ENCODE measurements around the gene ZNF783. TPM values are rescaled to one million over a fixed set of nuclear protein-coding genes. Genes with fewer than 3 reads are reported as not detected.

ZNF783 gene
- total RNA-seq, 1 experiment from 2014 or later, result 9.9 TPM

DNA sequence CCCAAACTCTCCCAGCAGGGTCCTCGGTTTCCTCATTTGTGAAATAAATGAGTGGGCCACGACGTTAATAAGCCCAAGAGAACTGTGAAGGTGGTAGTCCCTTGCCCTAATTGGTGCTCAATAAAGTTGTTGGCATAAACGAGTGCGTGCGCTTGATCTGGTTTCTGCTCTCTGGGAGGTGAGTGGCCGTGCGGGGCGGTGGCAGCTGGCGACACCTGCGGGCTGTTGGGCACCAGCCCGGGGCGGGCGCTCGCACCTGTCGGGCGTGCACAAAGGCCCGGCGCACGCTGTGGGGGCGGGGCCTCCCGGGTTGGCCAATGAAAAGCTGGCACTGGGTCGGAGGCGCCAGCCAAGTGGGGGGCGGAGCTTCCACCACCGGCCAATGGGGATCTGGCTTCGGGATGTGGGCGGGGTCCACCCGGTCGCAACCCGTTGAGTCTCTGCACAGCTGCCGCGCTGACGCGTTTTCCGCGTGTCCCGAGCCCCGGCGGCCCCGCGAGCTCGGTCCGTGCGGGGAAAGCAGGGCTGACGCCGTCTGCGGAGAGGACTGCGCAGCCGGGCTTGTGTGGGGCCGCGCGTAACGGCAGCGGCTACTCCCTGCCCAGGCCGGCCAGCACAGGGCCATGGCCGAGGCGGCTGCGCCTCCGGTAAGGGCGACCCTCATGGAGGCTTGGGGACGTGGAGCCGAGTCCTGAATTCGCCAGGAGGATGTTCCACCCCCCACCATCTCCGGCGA lies 23.0 kb downstream of the ZNF783 start (continued):
- TF ChIP-seq, protein P1, sequence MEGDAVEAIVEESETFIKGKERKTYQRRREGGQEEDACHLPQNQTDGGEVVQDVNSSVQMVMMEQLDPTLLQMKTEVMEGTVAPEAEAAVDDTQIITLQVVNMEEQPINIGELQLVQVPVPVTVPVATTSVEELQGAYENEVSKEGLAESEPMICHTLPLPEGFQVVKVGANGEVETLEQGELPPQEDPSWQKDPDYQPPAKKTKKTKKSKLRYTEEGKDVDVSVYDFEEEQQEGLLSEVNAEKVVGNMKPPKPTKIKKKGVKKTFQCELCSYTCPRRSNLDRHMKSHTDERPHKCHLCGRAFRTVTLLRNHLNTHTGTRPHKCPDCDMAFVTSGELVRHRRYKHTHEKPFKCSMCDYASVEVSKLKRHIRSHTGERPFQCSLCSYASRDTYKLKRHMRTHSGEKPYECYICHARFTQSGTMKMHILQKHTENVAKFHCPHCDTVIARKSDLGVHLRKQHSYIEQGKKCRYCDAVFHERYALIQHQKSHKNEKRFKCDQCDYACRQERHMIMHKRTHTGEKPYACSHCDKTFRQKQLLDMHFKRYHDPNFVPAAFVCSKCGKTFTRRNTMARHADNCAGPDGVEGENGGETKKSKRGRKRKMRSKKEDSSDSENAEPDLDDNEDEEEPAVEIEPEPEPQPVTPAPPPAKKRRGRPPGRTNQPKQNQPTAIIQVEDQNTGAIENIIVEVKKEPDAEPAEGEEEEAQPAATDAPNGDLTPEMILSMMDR (IDR thresholded peaks at IDR 0.05), result no peak
- TF ChIP-seq, protein P2, sequence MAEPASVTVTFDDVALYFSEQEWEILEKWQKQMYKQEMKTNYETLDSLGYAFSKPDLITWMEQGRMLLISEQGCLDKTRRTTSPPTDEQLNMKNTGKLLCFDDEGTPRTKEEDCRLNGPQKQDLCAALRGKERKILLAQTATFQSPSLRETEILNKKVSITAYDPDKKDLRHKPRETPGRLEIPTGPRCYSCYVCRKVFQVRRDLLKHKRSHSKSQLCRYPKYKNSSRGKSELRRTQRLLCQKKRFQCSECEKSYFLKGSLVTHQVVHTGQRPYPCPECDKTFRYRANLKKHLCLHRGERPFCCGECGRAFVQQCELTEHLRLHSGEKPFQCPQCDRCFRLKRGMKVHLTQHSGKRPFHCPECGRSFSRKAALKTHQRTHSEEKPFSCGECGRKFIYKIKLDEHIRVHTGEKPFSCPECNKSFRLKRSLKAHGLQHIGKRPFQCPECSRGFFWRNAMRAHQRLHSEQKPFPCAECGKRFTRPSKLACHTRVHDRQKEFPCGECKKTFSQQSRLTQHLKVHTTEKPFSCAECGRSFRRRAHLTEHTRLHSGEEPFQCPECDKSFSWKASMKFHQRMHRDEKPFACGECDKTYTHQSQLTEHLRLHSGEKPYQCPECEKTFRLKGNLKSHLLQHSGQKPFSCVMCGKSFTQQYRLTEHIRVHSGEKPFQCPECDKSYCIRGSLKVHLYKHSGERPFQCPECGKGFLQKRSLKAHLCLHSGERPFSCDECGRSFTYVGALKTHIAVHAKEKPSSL (CRISPR knock-in tag; conservative IDR thresholded peaks at IDR 0.05), result no peak
- TF ChIP-seq, protein P3, sequence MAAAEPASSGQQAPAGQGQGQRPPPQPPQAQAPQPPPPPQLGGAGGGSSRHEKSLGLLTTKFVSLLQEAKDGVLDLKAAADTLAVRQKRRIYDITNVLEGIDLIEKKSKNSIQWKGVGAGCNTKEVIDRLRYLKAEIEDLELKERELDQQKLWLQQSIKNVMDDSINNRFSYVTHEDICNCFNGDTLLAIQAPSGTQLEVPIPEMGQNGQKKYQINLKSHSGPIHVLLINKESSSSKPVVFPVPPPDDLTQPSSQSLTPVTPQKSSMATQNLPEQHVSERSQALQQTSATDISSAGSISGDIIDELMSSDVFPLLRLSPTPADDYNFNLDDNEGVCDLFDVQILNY (CRISPR knock-in tag; IDR thresholded peaks at IDR 0.05), result peak; percentile 65; the same call in 1 of the 2 replicates
- TF ChIP-seq ZNF138 (CRISPR knock-in tag; conservative IDR thresholded peaks at IDR 0.05), result no peak
- TF ChIP-seq, protein P4, sequence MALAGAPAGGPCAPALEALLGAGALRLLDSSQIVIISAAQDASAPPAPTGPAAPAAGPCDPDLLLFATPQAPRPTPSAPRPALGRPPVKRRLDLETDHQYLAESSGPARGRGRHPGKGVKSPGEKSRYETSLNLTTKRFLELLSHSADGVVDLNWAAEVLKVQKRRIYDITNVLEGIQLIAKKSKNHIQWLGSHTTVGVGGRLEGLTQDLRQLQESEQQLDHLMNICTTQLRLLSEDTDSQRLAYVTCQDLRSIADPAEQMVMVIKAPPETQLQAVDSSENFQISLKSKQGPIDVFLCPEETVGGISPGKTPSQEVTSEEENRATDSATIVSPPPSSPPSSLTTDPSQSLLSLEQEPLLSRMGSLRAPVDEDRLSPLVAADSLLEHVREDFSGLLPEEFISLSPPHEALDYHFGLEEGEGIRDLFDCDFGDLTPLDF (CRISPR knock-in tag; IDR thresholded peaks at IDR 0.05), result peak; percentile 87; the same call in 1 of the 2 replicates
- peak; percentile 49 for TF ChIP-seq NFYB (CRISPR knock-in tag; conservative IDR thresholded peaks at IDR 0.05; ENCODE audit: low read depth)
- TF ChIP-seq, protein P5, sequence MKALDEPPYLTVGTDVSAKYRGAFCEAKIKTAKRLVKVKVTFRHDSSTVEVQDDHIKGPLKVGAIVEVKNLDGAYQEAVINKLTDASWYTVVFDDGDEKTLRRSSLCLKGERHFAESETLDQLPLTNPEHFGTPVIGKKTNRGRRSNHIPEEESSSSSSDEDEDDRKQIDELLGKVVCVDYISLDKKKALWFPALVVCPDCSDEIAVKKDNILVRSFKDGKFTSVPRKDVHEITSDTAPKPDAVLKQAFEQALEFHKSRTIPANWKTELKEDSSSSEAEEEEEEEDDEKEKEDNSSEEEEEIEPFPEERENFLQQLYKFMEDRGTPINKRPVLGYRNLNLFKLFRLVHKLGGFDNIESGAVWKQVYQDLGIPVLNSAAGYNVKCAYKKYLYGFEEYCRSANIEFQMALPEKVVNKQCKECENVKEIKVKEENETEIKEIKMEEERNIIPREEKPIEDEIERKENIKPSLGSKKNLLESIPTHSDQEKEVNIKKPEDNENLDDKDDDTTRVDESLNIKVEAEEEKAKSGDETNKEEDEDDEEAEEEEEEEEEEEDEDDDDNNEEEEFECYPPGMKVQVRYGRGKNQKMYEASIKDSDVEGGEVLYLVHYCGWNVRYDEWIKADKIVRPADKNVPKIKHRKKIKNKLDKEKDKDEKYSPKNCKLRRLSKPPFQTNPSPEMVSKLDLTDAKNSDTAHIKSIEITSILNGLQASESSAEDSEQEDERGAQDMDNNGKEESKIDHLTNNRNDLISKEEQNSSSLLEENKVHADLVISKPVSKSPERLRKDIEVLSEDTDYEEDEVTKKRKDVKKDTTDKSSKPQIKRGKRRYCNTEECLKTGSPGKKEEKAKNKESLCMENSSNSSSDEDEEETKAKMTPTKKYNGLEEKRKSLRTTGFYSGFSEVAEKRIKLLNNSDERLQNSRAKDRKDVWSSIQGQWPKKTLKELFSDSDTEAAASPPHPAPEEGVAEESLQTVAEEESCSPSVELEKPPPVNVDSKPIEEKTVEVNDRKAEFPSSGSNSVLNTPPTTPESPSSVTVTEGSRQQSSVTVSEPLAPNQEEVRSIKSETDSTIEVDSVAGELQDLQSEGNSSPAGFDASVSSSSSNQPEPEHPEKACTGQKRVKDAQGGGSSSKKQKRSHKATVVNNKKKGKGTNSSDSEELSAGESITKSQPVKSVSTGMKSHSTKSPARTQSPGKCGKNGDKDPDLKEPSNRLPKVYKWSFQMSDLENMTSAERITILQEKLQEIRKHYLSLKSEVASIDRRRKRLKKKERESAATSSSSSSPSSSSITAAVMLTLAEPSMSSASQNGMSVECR (CRISPR knock-in tag; IDR thresholded peaks at IDR 0.05; ENCODE audit: borderline replicate concordance), result peak; percentile 90; the same call in 1 of the 2 replicates
- TF ChIP-seq, protein P6, sequence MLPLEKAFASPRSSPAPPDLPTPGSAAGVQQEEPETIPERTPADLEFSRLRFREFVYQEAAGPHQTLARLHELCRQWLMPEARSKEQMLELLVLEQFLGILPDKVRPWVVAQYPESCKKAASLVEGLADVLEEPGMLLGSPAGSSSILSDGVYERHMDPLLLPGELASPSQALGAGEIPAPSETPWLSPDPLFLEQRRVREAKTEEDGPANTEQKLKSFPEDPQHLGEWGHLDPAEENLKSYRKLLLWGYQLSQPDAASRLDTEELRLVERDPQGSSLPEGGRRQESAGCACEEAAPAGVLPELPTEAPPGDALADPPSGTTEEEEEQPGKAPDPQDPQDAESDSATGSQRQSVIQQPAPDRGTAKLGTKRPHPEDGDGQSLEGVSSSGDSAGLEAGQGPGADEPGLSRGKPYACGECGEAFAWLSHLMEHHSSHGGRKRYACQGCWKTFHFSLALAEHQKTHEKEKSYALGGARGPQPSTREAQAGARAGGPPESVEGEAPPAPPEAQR (CRISPR knock-in tag; IDR thresholded peaks at IDR 0.05), result no peak

DNA sequence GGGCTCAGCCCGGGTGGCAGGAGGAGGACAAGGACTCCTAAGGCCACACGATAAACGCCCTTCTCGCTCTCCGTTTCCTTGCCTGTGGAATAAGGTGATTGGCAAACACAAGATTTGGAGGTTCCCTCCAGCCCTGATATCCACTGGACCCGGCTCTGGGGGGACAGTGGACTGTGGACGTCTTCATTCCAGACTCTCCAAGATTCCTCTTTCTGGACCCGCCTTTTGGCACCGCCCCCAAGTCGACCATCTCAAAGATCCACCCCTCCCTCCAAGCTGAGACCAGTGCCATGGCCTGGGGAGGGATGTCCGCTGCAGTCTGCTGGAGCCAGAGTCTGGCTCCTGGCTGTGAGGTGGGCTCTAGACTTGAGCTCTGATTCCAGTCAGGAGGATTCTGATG lies 23.6 kb downstream of the ZNF783 start:
- H3K36me3 Mint-ChIP-seq, result peaks cover 5% of the 10 kb centered on the region; the same call in 1 of the 2 replicates
- H3K4me3 Mint-ChIP-seq, result peak overlapping the region; percentile 98
- ChIA-PET POLR2A (interaction anchor here (1.0 to 2.0 kb wide), 7 partner anchors 10 to 113 kb away, joined by 3 to 7 read pairs (median 3); partner anchors contain the start of gene ZNF783), CTCF (interaction anchor here (0.6 to 3.5 kb wide), 26 partner anchors 7 to 418 kb away, joined by 3 to 44 read pairs (median 4); partner anchors contain the start of genes ZNF212, ZNF282, ZNF398 and ZNF777)
- H3K27me3 Mint-ChIP-seq (ENCODE audit: low read depth), result peaks cover 27% of the 10 kb centered on the region
- H3K4me1 Mint-ChIP-seq, result peaks cover 17% of the 10 kb centered on the region
- H3K9me3 Mint-ChIP-seq, result no peaks in the 10 kb centered on the region
- ATAC-seq (peak; percentile 35), DNase-seq (ENCODE audit: low spot score) (peak; percentile 39)
- peak overlapping the region; percentile 94 for H3K27ac Mint-ChIP-seq
- TF ChIP-seq JAZF1 (CRISPR knock-in tag; IDR thresholded peaks at IDR 0.05) (no peak), ZNF138 (CRISPR knock-in tag; conservative IDR thresholded peaks at IDR 0.05) (0 out of 2 replicates have a peak, but pooled peaks have one; percentile 18), IRF2 (CRISPR knock-in tag; IDR thresholded peaks at IDR 0.05; ENCODE audit: borderline replicate concordance, low read depth) (no peak), EMX1 (CRISPR knock-in tag; IDR thresholded peaks at IDR 0.05) (no peak)
- TF ChIP-seq, protein P7, sequence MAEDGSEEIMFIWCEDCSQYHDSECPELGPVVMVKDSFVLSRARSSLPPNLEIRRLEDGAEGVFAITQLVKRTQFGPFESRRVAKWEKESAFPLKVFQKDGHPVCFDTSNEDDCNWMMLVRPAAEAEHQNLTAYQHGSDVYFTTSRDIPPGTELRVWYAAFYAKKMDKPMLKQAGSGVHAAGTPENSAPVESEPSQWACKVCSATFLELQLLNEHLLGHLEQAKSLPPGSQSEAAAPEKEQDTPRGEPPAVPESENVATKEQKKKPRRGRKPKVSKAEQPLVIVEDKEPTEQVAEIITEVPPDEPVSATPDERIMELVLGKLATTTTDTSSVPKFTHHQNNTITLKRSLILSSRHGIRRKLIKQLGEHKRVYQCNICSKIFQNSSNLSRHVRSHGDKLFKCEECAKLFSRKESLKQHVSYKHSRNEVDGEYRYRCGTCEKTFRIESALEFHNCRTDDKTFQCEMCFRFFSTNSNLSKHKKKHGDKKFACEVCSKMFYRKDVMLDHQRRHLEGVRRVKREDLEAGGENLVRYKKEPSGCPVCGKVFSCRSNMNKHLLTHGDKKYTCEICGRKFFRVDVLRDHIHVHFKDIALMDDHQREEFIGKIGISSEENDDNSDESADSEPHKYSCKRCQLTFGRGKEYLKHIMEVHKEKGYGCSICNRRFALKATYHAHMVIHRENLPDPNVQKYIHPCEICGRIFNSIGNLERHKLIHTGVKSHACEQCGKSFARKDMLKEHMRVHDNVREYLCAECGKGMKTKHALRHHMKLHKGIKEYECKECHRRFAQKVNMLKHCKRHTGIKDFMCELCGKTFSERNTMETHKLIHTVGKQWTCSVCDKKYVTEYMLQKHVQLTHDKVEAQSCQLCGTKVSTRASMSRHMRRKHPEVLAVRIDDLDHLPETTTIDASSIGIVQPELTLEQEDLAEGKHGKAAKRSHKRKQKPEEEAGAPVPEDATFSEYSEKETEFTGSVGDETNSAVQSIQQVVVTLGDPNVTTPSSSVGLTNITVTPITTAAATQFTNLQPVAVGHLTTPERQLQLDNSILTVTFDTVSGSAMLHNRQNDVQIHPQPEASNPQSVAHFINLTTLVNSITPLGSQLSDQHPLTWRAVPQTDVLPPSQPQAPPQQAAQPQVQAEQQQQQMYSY (CRISPR knock-in tag; IDR thresholded peaks at IDR 0.05), result no peak
- TF ChIP-seq, protein P5 (CRISPR knock-in tag; IDR thresholded peaks at IDR 0.05; ENCODE audit: borderline replicate concordance), result no peak
